Fibroblast of the aortic adventitia (primary cell): Measurements from ENCODE around the gene FAM204A. TPM values are rescaled to one million over a fixed set of nuclear protein-coding genes. Genes with fewer than 3 reads are reported as not detected.

Source experiments
- DNase-seq: peaks from one replicate; pipeline ENCODE4 v3.0.0-alpha.2; 2010; ENCODE audit warnings: low read depth
- H3K4me3 ChIP-seq: 2 replicates; pipeline ENCODE4 v1.5.1; 2011; ENCODE audit warnings: low read depth, mild to moderate bottlenecking, control low read depth, low read length, moderate library complexity
- CTCF ChIP-seq: IDR thresholded peaks from 2 replicates; pipeline ENCODE4 v1.5.1; 2011; ENCODE audit warnings: mild to moderate bottlenecking, low read length, control low read depth, inconsistent platforms; ENCODE audit not compliant: insufficient read depth
- total RNA-seq: library from RNA; depleted of rRNA; stranded (reverse); fragments of >200 nt; gene quantifications from 2 replicates; pipeline ENCODE4 v1.2.3, GENCODE V29; 2012; ENCODE audit warnings: low replicate concordance

The FAM204A gene
- total RNA-seq, 1 donor, result 103 TPM

GRCh38 chr10:118315629-118316028, 26.5 kb downstream of the FAM204A start:
- TF ChIP-seq CTCF, result no peak
- H3K4me3 ChIP-seq, result no peak overlapping the region
- DNase-seq, result no peak

DNA sequence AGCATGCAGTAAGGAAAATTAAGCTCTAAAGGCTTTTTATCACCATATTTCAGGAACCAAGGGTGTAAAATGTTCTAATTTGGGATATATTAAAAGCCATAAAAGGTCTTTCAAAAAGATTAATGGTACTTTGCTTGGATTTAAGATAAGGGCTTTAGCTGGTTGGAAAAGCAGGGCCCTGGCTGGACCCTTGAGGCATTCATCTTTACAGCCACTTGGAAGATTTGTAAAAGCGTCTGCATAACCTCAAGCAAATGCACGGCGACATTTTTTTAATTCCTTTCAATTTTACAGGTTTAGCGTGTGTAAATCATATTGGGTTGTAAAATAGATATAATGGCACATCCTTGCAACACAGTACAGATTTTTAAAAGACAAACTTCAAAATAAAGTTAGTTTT, 27.2 kb downstream of the FAM204A start:
- no peak for TF ChIP-seq CTCF
- no peak for DNase-seq
- no peak overlapping the region for H3K4me3 ChIP-seq

GRCh38 chr10:118311505-118311904, 30.6 kb downstream of the FAM204A start:
- no peak overlapping the region for H3K4me3 ChIP-seq
- TF ChIP-seq CTCF, result no peak
- no peak for DNase-seq

DNA sequence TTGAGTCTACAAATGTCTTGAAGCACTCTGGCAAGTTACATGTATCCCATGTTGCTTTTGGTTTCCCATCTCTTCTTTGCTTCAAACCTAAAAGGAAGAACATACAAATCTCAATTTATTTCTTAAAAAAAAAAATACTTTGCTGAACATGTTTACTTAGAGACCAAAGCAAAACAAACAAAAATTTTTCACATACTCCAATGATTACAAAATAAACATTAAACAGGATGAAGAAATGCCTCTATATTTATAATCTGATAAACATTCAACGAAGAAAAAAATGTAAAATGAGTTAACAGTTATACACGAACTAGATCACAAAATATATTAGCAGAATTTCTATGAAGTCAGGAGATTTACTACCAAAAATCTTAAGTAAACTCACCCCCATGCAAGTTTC, 31.3 kb downstream of the FAM204A start:
- no peak for DNase-seq
- no peak overlapping the region for H3K4me3 ChIP-seq
- no peak for TF ChIP-seq CTCF

DNA sequence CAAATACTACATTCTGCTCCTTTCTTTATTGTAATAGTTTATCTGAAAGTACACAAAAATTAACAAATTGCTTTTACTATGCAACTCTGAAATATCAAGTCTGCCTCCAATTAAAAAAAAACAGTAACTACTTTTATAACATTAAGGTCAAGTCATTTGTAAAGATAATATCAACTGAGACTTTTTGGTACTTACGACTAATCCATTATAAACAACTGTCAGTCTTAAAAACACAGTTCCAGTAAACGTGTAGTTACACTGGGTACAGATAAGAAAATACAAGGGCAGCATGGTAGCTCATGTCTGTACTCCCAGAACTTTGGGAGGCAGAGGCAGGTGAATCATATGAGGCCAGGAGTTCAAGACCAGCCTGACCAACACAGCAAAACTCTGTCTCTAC, 32.2 kb downstream of the FAM204A start:
- DNase-seq, result no peak
- TF ChIP-seq CTCF, result no peak
- H3K4me3 ChIP-seq, result no peak overlapping the region

DNA sequence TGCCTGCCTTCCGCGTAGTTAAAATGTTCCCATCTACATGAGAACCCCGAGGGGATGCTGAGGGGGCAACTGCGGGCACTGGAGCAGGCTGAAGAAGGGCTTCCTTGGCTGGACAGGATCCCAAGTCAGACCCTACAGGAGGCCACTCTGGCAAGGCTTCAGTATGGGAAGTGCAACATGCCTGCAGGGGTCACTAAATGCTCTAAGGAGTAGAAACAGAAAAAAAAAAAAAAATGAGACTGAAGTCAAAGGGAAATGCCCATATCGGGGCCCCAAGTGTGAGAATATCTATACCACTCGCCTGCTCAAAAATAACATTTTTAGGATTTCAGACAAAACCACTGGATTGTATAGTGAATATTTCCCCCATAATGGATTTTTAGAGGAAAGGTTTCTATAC, 33.5 kb downstream of the FAM204A start:
- H3K4me3 ChIP-seq, result no peak overlapping the region
- DNase-seq, result no peak
- no peak for TF ChIP-seq CTCF

GRCh38 chr10:118307859-118308258, 34.3 kb downstream of the FAM204A start:
- no peak overlapping the region for H3K4me3 ChIP-seq
- no peak for TF ChIP-seq CTCF
- DNase-seq, result no peak
